ENCODE results near the gene RABGAP1L. TPM values are rescaled to one million over a fixed set of nuclear protein-coding genes. Genes with fewer than 3 reads are reported as not detected.

RABGAP1L gene
- total RNA-seq, 4 donors from 2014 or later: 31.2 to 115 (median 62.5) TPM

DNA sequence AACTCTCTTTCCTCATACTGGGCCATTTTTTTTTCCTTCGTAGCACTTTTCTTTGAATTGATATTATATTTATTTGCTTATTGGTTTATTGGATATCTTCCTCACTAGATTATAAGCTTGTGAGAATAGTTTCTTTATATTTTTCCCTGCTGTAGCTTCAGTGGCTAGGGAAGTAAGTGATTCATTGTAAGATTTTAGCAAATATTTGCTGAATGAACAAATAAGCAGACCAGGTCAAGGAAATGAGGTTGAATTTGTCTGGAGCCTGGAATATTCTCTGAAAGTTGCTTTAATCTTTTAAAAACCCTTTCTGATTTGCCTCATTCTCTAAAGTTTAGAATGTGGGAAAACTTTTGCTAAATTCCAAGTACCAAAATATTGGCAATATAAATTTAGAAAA is 80.2 kb downstream of the RABGAP1L start:
- Histone ChIP-seq H3K27ac (no peak overlapping the region), H3K4me1 (no peaks in the 10 kb centered on the region), H3K9me3 (no peaks in the 10 kb centered on the region), H3K36me3 (peaks cover 0 to 23% of the 10 kb centered on the region in 2 donors), H3K27me3 (no peaks in the 10 kb centered on the region), H3K4me3 (no peak overlapping the region)
- 91% methylated on average over 1 of the region's 1 CpG; no CpG with 5 or more reads in 1 of the 2 donors for WGBS, 2 donors (ENCODE audit: low coverage in 1 of 2)
- no peak for ATAC-seq
- TF ChIP-seq, protein P1, sequence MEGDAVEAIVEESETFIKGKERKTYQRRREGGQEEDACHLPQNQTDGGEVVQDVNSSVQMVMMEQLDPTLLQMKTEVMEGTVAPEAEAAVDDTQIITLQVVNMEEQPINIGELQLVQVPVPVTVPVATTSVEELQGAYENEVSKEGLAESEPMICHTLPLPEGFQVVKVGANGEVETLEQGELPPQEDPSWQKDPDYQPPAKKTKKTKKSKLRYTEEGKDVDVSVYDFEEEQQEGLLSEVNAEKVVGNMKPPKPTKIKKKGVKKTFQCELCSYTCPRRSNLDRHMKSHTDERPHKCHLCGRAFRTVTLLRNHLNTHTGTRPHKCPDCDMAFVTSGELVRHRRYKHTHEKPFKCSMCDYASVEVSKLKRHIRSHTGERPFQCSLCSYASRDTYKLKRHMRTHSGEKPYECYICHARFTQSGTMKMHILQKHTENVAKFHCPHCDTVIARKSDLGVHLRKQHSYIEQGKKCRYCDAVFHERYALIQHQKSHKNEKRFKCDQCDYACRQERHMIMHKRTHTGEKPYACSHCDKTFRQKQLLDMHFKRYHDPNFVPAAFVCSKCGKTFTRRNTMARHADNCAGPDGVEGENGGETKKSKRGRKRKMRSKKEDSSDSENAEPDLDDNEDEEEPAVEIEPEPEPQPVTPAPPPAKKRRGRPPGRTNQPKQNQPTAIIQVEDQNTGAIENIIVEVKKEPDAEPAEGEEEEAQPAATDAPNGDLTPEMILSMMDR (IDR thresholded peaks at IDR 0.05): no peak
- TF ChIP-seq EP300 (IDR thresholded peaks at IDR 0.05) (no peak), POLR2AphosphoS5 (IDR thresholded peaks at IDR 0.05) (no peak), POLR2A (IDR thresholded peaks at IDR 0.05) (no peak)

DNA sequence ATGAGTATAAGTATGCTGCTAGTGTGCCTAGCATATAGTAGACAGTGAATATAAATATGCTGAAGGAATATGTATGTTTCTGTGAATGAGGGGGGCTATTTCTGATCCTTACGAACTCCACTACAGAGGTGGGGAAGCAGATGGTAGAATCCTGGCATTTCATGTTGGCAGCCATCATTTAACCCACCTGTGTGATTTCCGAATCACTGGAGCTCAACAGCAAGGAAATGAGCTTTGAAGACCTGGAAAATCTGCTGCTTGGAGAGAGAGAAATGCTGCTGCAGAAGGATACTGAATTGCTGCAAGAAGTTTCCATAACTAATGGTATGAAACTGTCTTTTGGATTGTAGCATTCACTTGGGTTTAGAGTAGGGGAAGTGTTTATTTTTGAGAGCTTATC is 83.5 kb downstream of the RABGAP1L start:
- WGBS, 2 donors (ENCODE audit: low coverage in 1 of 2): 80 to 92% methylated on average over 2 of the region's 2 CpGs
- TF ChIP-seq POLR2A (IDR thresholded peaks at IDR 0.05) (no peak), EP300 (IDR thresholded peaks at IDR 0.05) (no peak), POLR2AphosphoS5 (IDR thresholded peaks at IDR 0.05) (no peak)
- TF ChIP-seq, protein P1 (IDR thresholded peaks at IDR 0.05): no peak
- no peak overlapping the region for H3K4me3 ChIP-seq

DNA sequence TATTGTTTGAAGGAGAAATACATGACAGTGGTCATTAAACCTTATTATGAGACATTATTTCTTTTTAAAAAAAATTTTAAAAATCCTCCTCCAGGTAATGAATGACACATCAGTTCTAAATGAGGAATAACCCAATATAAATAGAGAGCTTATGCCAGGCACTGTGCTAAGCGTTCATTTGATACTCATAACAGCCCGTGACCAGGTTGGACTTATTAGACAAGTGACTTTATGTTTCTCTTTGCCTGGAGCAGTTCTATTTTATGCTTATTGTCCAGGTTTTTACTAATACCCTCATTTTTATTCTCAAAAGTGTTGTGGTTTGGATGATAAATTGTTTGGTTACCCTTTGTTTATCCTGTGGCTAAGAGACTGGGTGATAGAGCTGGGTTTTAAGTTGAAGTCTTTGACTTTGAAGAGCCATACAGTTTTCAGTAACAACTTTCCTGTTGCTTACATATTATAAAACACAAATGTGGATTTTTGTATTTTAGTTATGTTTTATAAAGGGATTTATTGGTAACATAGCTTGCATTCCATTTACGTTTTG is 84.2 kb downstream of the RABGAP1L start:
- TF ChIP-seq EP300 (IDR thresholded peaks at IDR 0.05): no peak
- TF ChIP-seq, protein P1 (IDR thresholded peaks at IDR 0.05): no peak
- TF ChIP-seq POLR2A (IDR thresholded peaks at IDR 0.05): no peak
- no peak for TF ChIP-seq POLR2AphosphoS5 (IDR thresholded peaks at IDR 0.05)
- Histone ChIP-seq H3K4me1 (peaks cover 0 to 11% (median 0%) of the 10 kb centered on the region in 3 donors), H3K36me3 (peaks cover 0 to 39% of the 10 kb centered on the region in 2 donors), H3K27ac (no peak overlapping the region), H3K9me3 (no peaks in the 10 kb centered on the region), H3K4me3 (no peak overlapping the region), H3K27me3 (no peaks in the 10 kb centered on the region)
- 56 to 64% methylated on average over 3 of the region's 3 CpGs for WGBS, 2 donors (ENCODE audit: low coverage in 1 of 2)
- no peak for ATAC-seq

More for the DNA sequence above, 83.5 kb downstream of the RABGAP1L start:
- Histone ChIP-seq H3K9me3 (no peaks in the 10 kb centered on the region), H3K27ac (no peak overlapping the region), H3K36me3 (peaks cover 0 to 39% of the 10 kb centered on the region in 2 donors), H3K27me3 (no peaks in the 10 kb centered on the region), H3K4me1 (peaks cover 0 to 5% (median 0%) of the 10 kb centered on the region in 3 donors)
- no peak for ATAC-seq

DNA sequence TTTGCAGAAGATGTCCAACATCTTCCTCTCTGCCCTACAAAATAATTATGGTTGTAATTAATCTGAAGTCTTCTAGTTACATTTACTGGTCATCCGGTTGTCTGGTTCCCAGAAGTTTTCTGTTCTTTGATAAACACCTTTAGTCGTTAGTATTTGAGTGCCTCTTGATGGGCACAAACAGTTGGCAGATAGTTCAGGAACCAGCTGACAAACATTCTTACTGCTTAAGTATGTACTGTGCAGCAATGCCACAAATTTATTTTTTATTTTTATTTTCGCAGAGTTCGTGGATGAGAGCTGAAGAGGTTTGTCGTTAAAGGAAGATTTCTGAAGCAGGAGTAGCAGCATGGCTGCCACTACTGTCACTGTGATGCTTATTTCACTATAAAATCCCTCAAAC is 84.7 kb downstream of the RABGAP1L start:
- H3K27ac ChIP-seq: no peak overlapping the region
- H3K36me3 ChIP-seq: peaks cover 0 to 38% of the 10 kb centered on the region in 2 donors
- H3K4me3 ChIP-seq: no peak overlapping the region
- no peaks in the 10 kb centered on the region for H3K9me3 ChIP-seq
- H3K4me1 ChIP-seq: peaks cover 0 to 11% (median 0%) of the 10 kb centered on the region in 3 donors
- ATAC-seq: no peak
- 52 to 84% methylated on average over 2 to 5 of the region's 5 CpGs for WGBS, 2 donors (ENCODE audit: low coverage in 1 of 2)
- no peaks in the 10 kb centered on the region for H3K27me3 ChIP-seq
- TF ChIP-seq POLR2A (IDR thresholded peaks at IDR 0.05): no peak
- TF ChIP-seq POLR2AphosphoS5 (IDR thresholded peaks at IDR 0.05): no peak
- TF ChIP-seq, protein P1 (IDR thresholded peaks at IDR 0.05): no peak
- no peak for TF ChIP-seq EP300 (IDR thresholded peaks at IDR 0.05)

DNA sequence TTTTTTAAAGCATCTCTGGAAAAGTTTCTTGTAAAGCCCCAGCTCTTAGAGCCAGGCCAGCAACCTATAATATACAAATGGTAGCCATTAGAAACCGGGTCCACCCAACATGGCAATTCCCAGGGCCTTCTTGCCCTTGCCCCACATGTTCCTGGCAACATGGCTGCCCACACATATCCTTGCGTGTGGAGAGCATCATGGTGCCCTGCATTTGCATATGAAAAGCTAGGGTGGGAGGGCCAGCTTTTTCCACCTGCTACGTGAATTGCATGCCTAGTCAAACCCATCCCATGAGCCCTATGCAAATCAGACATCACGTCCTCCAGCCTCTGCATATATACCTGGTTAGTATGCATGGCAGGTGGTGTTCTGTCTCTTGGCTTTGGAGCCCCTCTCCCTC is 88.2 kb downstream of the RABGAP1L start:
- H3K27ac ChIP-seq: no peak overlapping the region
- no peak for ATAC-seq
- no peak overlapping the region for H3K4me3 ChIP-seq
- no peaks in the 10 kb centered on the region for H3K9me3 ChIP-seq
- peaks cover 0 to 44% of the 10 kb centered on the region in 2 donors for H3K36me3 ChIP-seq
- WGBS, 2 donors (ENCODE audit: low coverage in 1 of 2): 96 to 100% methylated on average over 1 to 3 of the region's 4 CpGs
- no peaks in the 10 kb centered on the region for H3K27me3 ChIP-seq
- peaks cover 0 to 11% (median 0%) of the 10 kb centered on the region in 3 donors for H3K4me1 ChIP-seq
- TF ChIP-seq EP300 (IDR thresholded peaks at IDR 0.05): no peak

Measured in gastroesophageal sphincter (tissue), 4 donors.